Neural cell (in vitro differentiated cells): ENCODE data around the gene TENT5A. TPM values are rescaled to one million over a fixed set of nuclear protein-coding genes. Genes with fewer than 3 reads are reported as not detected.

Experiments
- H2AFZ ChIP-seq: fragments of 200-600, 300-800 bp; sonication (generic), shearing (Covaris generic); 2 replicates; pipeline ENCODE4 v1.6.0; 2014; ENCODE audit warnings: low read depth, mild to moderate bottlenecking, antibody characterized with exemption, low read length, moderate library complexity
- H3F3A ChIP-seq: fragments of 200-600 bp; shearing (Covaris generic); 2 replicates; pipeline ENCODE4 v1.6.1; 2016; ENCODE audit warnings: mild to moderate bottlenecking, moderate library complexity, mixed read lengths, antibody characterized with exemption, low read length; ENCODE audit not compliant: insufficient read depth, poor library complexity, severe bottlenecking
- H3K27ac ChIP-seq: fragments of 200-600, 300-800 bp; sonication (generic), shearing (Covaris generic); 2 replicates; pipeline ENCODE4 v1.5.1; 2014; ENCODE audit warnings: mild to moderate bottlenecking, low read length, moderate library complexity
- H3K27me3 ChIP-seq: fragments of 300-800, 200-600 bp; sonication (generic), shearing (Covaris generic); 2 replicates; pipeline ENCODE4 v1.6.0; 2014; ENCODE audit warnings: mild to moderate bottlenecking, low read depth, low read length, moderate library complexity; ENCODE audit not compliant: insufficient read depth
- H3K36me3 ChIP-seq: fragments of 300-800, 200-600 bp; sonication (generic), shearing (Covaris generic); 2 replicates; pipeline ENCODE4 v1.5.1; 2014; ENCODE audit warnings: mild to moderate bottlenecking, antibody characterized with exemption, low read length, moderate library complexity; ENCODE audit not compliant: insufficient read depth
- H3K4me2 ChIP-seq: fragments of 300-800, 200-600 bp; sonication (generic), shearing (Covaris generic); 2 replicates; pipeline ENCODE4 v1.6.0; 2014; ENCODE audit warnings: mild to moderate bottlenecking, low read length
- H3K4me3 ChIP-seq: fragments of 300-800, 200-600 bp; sonication (generic), shearing (Covaris generic); 2 replicates; pipeline ENCODE4 v1.5.1; 2014; ENCODE audit warnings: mild to moderate bottlenecking, low read length, moderate library complexity
- H3K79me2 ChIP-seq: fragments of 200-600 bp; shearing (Covaris generic); replicated peaks from 2 replicates; pipeline ENCODE4 v1.6.0; 2014; ENCODE audit warnings: mild to moderate bottlenecking, low read length, moderate library complexity; ENCODE audit not compliant: insufficient read depth
- H3K9ac ChIP-seq: fragments of 300-800, 200-600 bp; sonication (generic), shearing (Covaris generic); 2 replicates; pipeline ENCODE4 v1.6.1; 2016; ENCODE audit warnings: mild to moderate bottlenecking, low read length, mixed read lengths
- H3K9me2 ChIP-seq: fragments of 200-600 bp; shearing (Covaris generic); 2 replicates; pipeline ENCODE4 v1.6.1; 2016; ENCODE audit warnings: mild to moderate bottlenecking, low read length, mixed read lengths; ENCODE audit not compliant: insufficient read depth
- H3K9me3 ChIP-seq: fragments of 200-600, 300-800 bp; sonication (generic), shearing (Covaris generic); 2 replicates; pipeline ENCODE4 v1.6.1; 2016; ENCODE audit warnings: mild to moderate bottlenecking, mixed run types, low read length, moderate library complexity, mixed read lengths
- H4K20me1 ChIP-seq: fragments of 200-600 bp; shearing (Covaris generic); 2 replicates; pipeline ENCODE4 v1.6.1; 2016; ENCODE audit warnings: mild to moderate bottlenecking, mixed run types; ENCODE audit not compliant: insufficient read depth
- CTCF ChIP-seq: fragments of 450-650 bp; IDR thresholded peaks from 2 replicates; pipeline ENCODE4 v1.5.1; 2014; ENCODE audit warnings: antibody characterized with exemption, mild to moderate bottlenecking, moderate library complexity; ENCODE audit not compliant: poor library complexity, severe bottlenecking
- EP300 ChIP-seq: fragments of 450-650 bp; conservative IDR thresholded peaks from 2 replicates; pipeline ENCODE4 v1.6.1; 2014; ENCODE audit warnings: antibody characterized with exemption, mild to moderate bottlenecking, moderate library complexity; ENCODE audit not compliant: poor library complexity, severe bottlenecking
- EZH2 ChIP-seq: fragments of 200-600, 300-800 bp; shearing (Covaris generic), sonication (generic); IDR thresholded peaks from 2 replicates; pipeline ENCODE4 v1.6.1; 2014; ENCODE audit warnings: antibody characterized with exemption, low read length, borderline replicate concordance, mild to moderate bottlenecking; ENCODE audit not compliant: insufficient read depth, poor library complexity, severe bottlenecking
- MXI1 ChIP-seq: fragments of 450-650 bp; conservative IDR thresholded peaks from 2 replicates; pipeline ENCODE4 v1.6.1; 2014; ENCODE audit warnings: antibody characterized with exemption, mild to moderate bottlenecking; ENCODE audit not compliant: poor library complexity, severe bottlenecking
- POLR2AphosphoS5 ChIP-seq: IDR thresholded peaks from 2 replicates; pipeline ENCODE4 v1.6.1; 2012
- RAD21 ChIP-seq: fragments of 450-650 bp; conservative IDR thresholded peaks from 2 replicates; pipeline ENCODE4 v1.6.1; 2014; ENCODE audit warnings: antibody characterized with exemption, mild to moderate bottlenecking, moderate library complexity
- REST ChIP-seq: IDR thresholded peaks from 2 replicates; pipeline ENCODE4 v1.6.1; 2012; ENCODE audit warnings: borderline replicate concordance
- SMC3 ChIP-seq: fragments of 450-650 bp; conservative IDR thresholded peaks from 2 replicates; pipeline ENCODE4 v1.6.1; 2014; ENCODE audit warnings: antibody characterized with exemption, mild to moderate bottlenecking, moderate library complexity; ENCODE audit not compliant: poor library complexity
- TAF1 ChIP-seq: IDR thresholded peaks from 2 replicates; pipeline ENCODE4 v1.6.1; 2012; ENCODE audit warnings: low read depth
- polyA plus RNA-seq: library from polyadenylated mRNA; depleted of rRNA; stranded (reverse); fragments of >200 nt; gene quantifications from 2 replicates; pipeline ENCODE4 v1.2.3, GENCODE V29; 2014

The TENT5A gene
- polyA plus RNA-seq, 1 donor from 2014 or later = 0.47 TPM

GRCh38 chr6:81792826-81793225, 40.3 kb upstream of the TENT5A start:
- no peak overlapping the region for H3K4me3 ChIP-seq
- H3K36me3 ChIP-seq = no peaks in the 10 kb centered on the region
- no peaks in the 10 kb centered on the region for H3K27me3 ChIP-seq
- no peak overlapping the region for H2AFZ ChIP-seq
- H3K27ac ChIP-seq = no peak overlapping the region
- H3K9me2 ChIP-seq = no peaks in the 10 kb centered on the region
- no peak overlapping the region for H3K9ac ChIP-seq
- no peaks in the 10 kb centered on the region for H3F3A ChIP-seq
- H4K20me1 ChIP-seq = no peaks in the 10 kb centered on the region
- TF ChIP-seq EP300 = no peak
- TF ChIP-seq MXI1 = no peak
- TF ChIP-seq RAD21 = no peak
- TF ChIP-seq REST = no peak
- no peak for TF ChIP-seq SMC3
- no peak for TF ChIP-seq POLR2AphosphoS5
- no peak for TF ChIP-seq CTCF
- TF ChIP-seq EZH2 = no peak
- no peak for TF ChIP-seq TAF1
- no peaks in the 10 kb centered on the region for H3K9me3 ChIP-seq
- H3K79me2 ChIP-seq = no peaks in the 10 kb centered on the region
- no peak overlapping the region for H3K4me2 ChIP-seq

- Histone ChIP-seq H3K36me3 (no peaks in the 10 kb centered on the region), H3K4me3 (no peak overlapping the region), H3K79me2 (no peaks in the 10 kb centered on the region), H3F3A (no peaks in the 10 kb centered on the region), H2AFZ (no peak overlapping the region), H4K20me1 (no peaks in the 10 kb centered on the region), H3K27ac (no peak overlapping the region), H3K9me3 (no peaks in the 10 kb centered on the region), H3K4me2 (no peak overlapping the region), H3K27me3 (no peaks in the 10 kb centered on the region), H3K9ac (no peak overlapping the region), H3K9me2 (no peaks in the 10 kb centered on the region)
- no peak for TF ChIP-seq EP300
- no peak for TF ChIP-seq MXI1
- no peak for TF ChIP-seq CTCF
- no peak for TF ChIP-seq EZH2
- TF ChIP-seq TAF1 = no peak
- TF ChIP-seq SMC3 = no peak
- no peak for TF ChIP-seq POLR2AphosphoS5
- TF ChIP-seq RAD21 = no peak
- TF ChIP-seq REST = no peak
Observed at GRCh38 chr6:81791756-81792155, 39.3 kb upstream of the TENT5A start.
